Osteoblast (primary cell): ENCODE results near the gene RBMX. TPM values are rescaled to one million over a fixed set of nuclear protein-coding genes. Genes with fewer than 3 reads are reported as not detected.

Experiments used
- DNase-seq: peaks from one replicate; pipeline ENCODE4 v3.0.0; 2011; ENCODE audit warnings: low spot score, mixed read lengths; ENCODE audit not compliant: insufficient read length; ENCODE audit errors: missing footprints
- H2AFZ ChIP-seq: 2 replicates; pipeline ENCODE4 v1.6.0; 2011; ENCODE audit warnings: mild to moderate bottlenecking, low read length
- H3K27ac ChIP-seq: 2 replicates; pipeline ENCODE4 v1.5.1; 2011; ENCODE audit warnings: mild to moderate bottlenecking, low read depth, low read length, moderate library complexity
- H3K27me3 ChIP-seq: 2 replicates; pipeline ENCODE4 v1.6.0; 2012; ENCODE audit warnings: mild to moderate bottlenecking, control low read depth, inconsistent platforms, low read length, moderate library complexity; ENCODE audit not compliant: insufficient read depth
- H3K36me3 ChIP-seq: 2 replicates; pipeline ENCODE4 v1.5.1; 2011; ENCODE audit warnings: mild to moderate bottlenecking, low read length, control low read depth, moderate library complexity; ENCODE audit not compliant: insufficient read depth
- H3K4me1 ChIP-seq: 2 replicates; pipeline ENCODE4 v1.5.1; 2011; ENCODE audit warnings: mild to moderate bottlenecking, low read length, control low read depth, moderate library complexity; ENCODE audit not compliant: insufficient read depth
- H3K4me2 ChIP-seq: 2 replicates; pipeline ENCODE4 v1.6.0; 2011; ENCODE audit warnings: mild to moderate bottlenecking, low read length; ENCODE audit not compliant: insufficient read depth
- H3K4me3 ChIP-seq: fragments of 200-600 bp; sonication (generic); 3 replicates; pipeline ENCODE4 v1.5.1; 2012; ENCODE audit warnings: mild to moderate bottlenecking, low read length, inconsistent platforms; ENCODE audit not compliant: insufficient read depth
- H3K79me2 ChIP-seq: 2 replicates; pipeline ENCODE4 v1.6.0; 2012; ENCODE audit warnings: mild to moderate bottlenecking, low read length, control low read depth, inconsistent platforms; ENCODE audit not compliant: insufficient read depth
- H3K9me3 ChIP-seq: 2 replicates; pipeline ENCODE4 v1.5.1; 2011; ENCODE audit warnings: low read depth, low read length, control low read depth
- H4K20me1 ChIP-seq: 2 replicates; pipeline ENCODE4 v1.6.0; 2012; ENCODE audit warnings: mild to moderate bottlenecking, low read length, control low read depth; ENCODE audit not compliant: insufficient read depth
- total RNA-seq: library from RNA; depleted of rRNA; stranded (reverse); fragments of >200 nt; gene quantifications from 2 replicates; pipeline ENCODE4 v1.2.3, GENCODE V29; 2012
- TF ChIP-seq, protein P1 (sequence below): IDR thresholded peaks from 2 replicates; pipeline ENCODE4 v1.5.1; 2011; ENCODE audit warnings: mild to moderate bottlenecking, low read depth, low read length, moderate library complexity; ENCODE audit errors: extremely low read depth

RBMX gene
- total RNA-seq, 1 donor: 202 TPM

DNA sequence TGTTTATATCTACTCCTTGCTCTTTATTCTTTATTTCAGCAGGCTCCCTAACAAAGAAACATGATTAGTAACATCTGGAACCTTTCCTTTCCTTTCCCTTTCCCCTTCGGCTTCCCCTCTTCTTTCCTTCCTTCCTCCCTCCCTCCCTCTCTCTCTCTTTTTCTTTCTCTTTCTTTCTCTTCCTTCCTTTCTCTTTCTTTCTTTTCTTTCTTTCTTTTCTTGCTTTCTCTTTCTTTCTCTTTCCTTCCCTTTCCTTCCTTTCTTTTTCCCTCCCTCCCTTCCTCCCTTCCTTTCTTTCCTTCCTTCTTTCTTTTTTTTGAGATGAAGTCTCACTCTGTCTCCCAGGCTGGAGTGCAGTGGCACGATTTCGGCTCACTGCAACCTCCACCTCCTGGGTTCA lies 30.7 kb upstream of the RBMX start:
- Histone ChIP-seq H3K79me2 (no peaks in the 10 kb centered on the region), H3K9me3 (no peaks in the 10 kb centered on the region), H3K4me3 (peak overlapping the region; percentile 25), H3K27ac (no peak overlapping the region), H2AFZ (peak overlapping the region; percentile 22), H4K20me1 (no peaks in the 10 kb centered on the region), H3K36me3 (no peaks in the 10 kb centered on the region), H3K4me1 (no peaks in the 10 kb centered on the region), H3K4me2 (peak overlapping the region; percentile 82), H3K27me3 (no peaks in the 10 kb centered on the region)
- TF ChIP-seq, protein P1, sequence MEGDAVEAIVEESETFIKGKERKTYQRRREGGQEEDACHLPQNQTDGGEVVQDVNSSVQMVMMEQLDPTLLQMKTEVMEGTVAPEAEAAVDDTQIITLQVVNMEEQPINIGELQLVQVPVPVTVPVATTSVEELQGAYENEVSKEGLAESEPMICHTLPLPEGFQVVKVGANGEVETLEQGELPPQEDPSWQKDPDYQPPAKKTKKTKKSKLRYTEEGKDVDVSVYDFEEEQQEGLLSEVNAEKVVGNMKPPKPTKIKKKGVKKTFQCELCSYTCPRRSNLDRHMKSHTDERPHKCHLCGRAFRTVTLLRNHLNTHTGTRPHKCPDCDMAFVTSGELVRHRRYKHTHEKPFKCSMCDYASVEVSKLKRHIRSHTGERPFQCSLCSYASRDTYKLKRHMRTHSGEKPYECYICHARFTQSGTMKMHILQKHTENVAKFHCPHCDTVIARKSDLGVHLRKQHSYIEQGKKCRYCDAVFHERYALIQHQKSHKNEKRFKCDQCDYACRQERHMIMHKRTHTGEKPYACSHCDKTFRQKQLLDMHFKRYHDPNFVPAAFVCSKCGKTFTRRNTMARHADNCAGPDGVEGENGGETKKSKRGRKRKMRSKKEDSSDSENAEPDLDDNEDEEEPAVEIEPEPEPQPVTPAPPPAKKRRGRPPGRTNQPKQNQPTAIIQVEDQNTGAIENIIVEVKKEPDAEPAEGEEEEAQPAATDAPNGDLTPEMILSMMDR: no peak
- no peak for DNase-seq

DNA sequence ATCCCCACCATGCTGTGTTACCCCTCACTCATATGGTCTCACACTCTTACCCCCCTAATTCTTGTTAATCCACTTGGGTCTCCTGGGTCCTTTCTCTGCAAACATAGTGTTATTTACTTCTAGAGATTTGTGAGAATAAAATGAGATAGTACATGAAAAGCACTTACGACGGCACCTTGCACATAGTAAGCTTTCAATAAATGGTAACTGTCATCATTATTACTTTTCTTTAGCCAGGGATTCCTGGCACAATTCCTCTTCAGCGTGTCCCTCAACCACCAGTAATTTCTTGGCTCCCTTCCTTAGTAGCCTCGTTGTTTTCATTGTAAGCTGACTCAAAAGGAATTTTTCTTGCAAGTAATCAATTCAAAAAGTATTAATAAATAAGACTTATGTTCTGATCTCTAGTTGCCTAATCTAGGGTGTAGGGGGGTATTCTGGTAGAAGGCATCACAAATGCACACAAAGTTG lies 30.1 kb upstream of the RBMX start:
- Histone ChIP-seq H3K4me1 (no peaks in the 10 kb centered on the region), H3K79me2 (no peaks in the 10 kb centered on the region), H3K9me3 (no peaks in the 10 kb centered on the region), H3K27me3 (no peaks in the 10 kb centered on the region), H3K4me3 (peak overlapping the region; percentile 78), H2AFZ (no peak overlapping the region), H4K20me1 (no peaks in the 10 kb centered on the region), H3K27ac (no peak overlapping the region), H3K36me3 (no peaks in the 10 kb centered on the region), H3K4me2 (peak overlapping the region; percentile 82)
- DNase-seq: peak; percentile 46
- TF ChIP-seq, protein P1: no peak

DNA sequence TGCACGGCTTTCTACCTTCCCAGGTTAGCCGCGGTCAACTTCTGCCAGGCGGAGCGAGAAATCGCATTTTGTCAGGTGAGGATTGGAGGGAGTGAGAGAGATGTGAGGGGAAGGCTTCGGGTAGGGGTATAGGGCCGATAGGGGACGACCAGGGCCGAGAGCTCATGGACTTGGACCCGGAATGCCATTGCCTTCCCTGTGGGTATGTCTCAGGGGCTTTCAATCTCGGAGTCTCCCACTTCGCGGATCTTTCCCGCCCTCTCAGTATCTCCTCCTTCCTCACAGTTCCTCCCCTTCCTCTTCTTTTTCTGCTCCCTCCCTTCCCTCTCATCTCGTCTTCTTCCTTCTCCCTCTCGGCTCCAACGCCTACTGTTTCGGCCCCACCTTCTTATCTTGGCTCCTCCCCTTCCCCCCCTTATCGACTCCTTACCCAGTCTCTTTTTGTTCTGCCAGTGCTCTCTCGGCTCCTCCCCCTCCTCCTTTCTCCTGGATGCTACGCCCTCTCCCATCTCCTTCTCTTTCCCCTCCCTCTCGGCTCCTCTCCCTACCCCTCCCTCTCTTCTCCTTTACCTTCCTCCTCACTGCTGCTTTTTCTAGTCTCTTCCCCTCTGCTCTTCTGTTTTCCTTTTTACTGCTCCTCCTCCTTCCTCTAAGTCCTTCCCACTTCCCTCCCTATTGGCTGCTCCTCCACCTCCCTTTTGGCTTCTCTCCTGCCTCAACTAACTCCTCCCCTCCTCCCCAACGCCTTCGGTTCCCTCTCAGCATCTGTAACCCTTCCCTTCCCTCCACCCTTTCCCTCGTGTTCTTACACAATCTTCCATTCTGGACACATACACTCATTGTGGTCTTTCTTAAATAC lies 29.4 kb upstream of the RBMX start:
- TF ChIP-seq, protein P1: no peak
- Histone ChIP-seq H3K9me3 (no peaks in the 10 kb centered on the region), H3K27me3 (no peaks in the 10 kb centered on the region), H3K4me3 (peak overlapping the region; percentile 78), H3K4me2 (peak overlapping the region; percentile 82), H3K4me1 (no peaks in the 10 kb centered on the region), H4K20me1 (no peaks in the 10 kb centered on the region), H3K79me2 (no peaks in the 10 kb centered on the region), H3K27ac (peak overlapping the region; percentile 56), H3K36me3 (no peaks in the 10 kb centered on the region), H2AFZ (peak overlapping the region; percentile 84)
- peak; percentile 88 for DNase-seq

DNA sequence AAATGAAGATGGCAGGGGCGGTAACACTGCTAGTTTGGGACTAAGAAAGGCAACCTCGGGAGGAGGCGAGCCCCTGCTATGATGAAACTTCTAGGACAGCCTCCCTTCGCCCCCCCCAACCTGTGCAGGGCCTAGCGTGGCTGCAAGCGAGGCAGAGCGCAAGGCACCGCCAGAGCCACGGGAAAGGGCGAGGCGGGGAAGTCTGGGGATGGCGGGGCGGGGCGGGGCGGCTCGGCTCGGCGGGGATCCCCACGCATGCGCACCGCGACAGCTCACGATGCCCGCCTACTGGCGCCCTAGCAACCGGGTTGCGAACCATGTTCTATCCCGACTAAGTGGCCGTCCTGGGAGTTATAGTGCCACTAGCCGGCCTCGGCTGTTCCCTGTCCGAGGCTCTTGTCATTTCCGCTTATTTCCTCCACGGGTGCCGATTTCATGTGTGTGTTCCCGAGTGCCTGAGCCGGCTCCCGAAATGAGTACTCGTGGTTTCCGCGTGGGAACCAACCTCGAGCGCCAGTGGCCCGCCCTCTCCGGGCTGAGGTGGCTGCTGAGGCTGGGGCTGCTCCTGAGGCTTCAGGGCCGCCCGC lies 28.7 kb upstream of the RBMX start:
- TF ChIP-seq, protein P1: no peak
- Histone ChIP-seq H3K27me3 (no peaks in the 10 kb centered on the region), H3K79me2 (no peaks in the 10 kb centered on the region), H4K20me1 (no peaks in the 10 kb centered on the region), H3K36me3 (no peaks in the 10 kb centered on the region), H3K4me2 (peak overlapping the region; percentile 82), H3K9me3 (no peaks in the 10 kb centered on the region), H3K4me1 (no peaks in the 10 kb centered on the region), H3K4me3 (peak overlapping the region; percentile 78), H2AFZ (peak overlapping the region; percentile 84), H3K27ac (peak overlapping the region; percentile 56)
- peak; percentile 93 for DNase-seq
